Ishikawa (cell line): ENCODE measurements around the gene FKBP6.

Experiments
- CEBPB ChIP-seq: IDR thresholded peaks from 2 replicates; pipeline ENCODE4 v1.6.1; 2012
- CREB1 ChIP-seq: IDR thresholded peaks from 2 replicates; pipeline ENCODE4 v1.6.1; 2012; ENCODE audit warnings: low read depth
- EGR1 ChIP-seq: IDR thresholded peaks from 2 replicates; pipeline ENCODE4 v1.6.1; 2012
- EP300 ChIP-seq: IDR thresholded peaks from 2 replicates; pipeline ENCODE4 v1.6.1; 2012; ENCODE audit warnings: borderline replicate concordance
- FOXM1 ChIP-seq: IDR thresholded peaks from 2 replicates; pipeline ENCODE4 v1.6.1; 2012; ENCODE audit warnings: low read depth, borderline replicate concordance
- NFIC ChIP-seq: IDR thresholded peaks from 2 replicates; pipeline ENCODE4 v1.6.1; 2012
- RAD21 ChIP-seq: IDR thresholded peaks from 2 replicates; pipeline ENCODE4 v1.6.1; 2012; ENCODE audit warnings: low read depth
- TAF1 ChIP-seq: IDR thresholded peaks from 2 replicates; pipeline ENCODE4 v1.6.1; 2012; ENCODE audit warnings: low read depth, mild to moderate bottlenecking
- TCF12 ChIP-seq: IDR thresholded peaks from 2 replicates; pipeline ENCODE4 v1.6.1; 2012; ENCODE audit warnings: low read depth
- TEAD4 ChIP-seq: IDR thresholded peaks from 2 replicates; pipeline ENCODE4 v1.6.1; 2012
- YY1 ChIP-seq: IDR thresholded peaks from 2 replicates; pipeline ENCODE4 v1.6.1; 2012; ENCODE audit warnings: low read depth
- ZBTB7A ChIP-seq: IDR thresholded peaks from 2 replicates; pipeline ENCODE4 v1.6.1; 2012; ENCODE audit warnings: low read depth
- TF ChIP-seq, protein P1 (sequence below): IDR thresholded peaks from 2 replicates; pipeline ENCODE4 v1.6.1; 2012
- TF ChIP-seq, protein P2 (sequence below): IDR thresholded peaks from 2 replicates; pipeline ENCODE4 v1.6.1; 2012; ENCODE audit warnings: low read depth, mild to moderate bottlenecking
- TF ChIP-seq, protein P3 (sequence below): IDR thresholded peaks from 2 replicates; pipeline ENCODE4 v1.6.1; 2012

The FKBP6 gene

DNA sequence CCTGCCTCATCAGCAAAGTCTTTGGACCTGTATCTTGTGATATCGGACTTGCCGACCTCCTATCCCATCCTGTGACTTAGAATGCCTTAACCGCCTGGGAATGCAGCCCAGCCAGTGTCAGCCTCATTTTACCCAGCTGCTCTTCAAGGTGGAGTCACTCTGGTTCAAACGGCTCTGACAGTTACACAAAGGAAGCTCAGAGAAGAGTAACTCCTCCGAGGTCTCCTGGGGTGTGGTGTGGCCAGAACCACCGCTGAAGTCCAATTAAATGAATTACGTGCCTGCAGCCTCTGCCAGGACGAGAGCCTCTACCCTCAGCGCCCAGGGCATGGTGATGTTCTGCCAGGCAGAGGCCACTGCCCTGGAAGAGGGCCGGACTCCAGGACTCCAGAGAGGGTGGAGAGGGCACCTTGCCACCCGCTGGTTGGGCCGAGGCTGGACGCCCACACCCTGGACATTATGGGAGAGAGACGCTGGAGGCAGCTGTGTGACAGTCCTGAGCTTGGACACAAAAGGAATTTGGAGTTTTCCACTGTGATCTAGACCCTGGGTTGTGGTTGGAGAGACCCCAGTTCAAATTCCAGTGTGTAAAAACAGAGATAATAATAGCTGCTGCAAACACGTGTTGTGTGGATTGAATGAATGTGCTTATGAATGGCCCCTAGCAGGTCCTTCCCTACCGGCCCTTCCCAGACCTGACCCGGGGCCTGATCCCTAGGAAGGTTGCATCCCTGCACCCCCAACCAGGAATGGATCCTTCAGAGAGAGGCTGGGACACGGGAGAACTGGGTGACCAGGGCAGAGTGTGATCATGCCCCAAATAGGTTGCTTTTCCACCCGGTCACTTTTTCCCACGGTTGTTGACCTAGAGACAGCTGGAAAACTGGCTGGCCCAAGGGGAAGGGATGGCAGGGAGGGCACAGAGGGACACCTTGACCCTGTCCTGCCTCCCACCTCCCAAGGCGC lies 67.9 kb downstream of the FKBP6 start:
- TF ChIP-seq, protein P1, sequence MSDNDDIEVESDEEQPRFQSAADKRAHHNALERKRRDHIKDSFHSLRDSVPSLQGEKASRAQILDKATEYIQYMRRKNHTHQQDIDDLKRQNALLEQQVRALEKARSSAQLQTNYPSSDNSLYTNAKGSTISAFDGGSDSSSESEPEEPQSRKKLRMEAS = no peak
- TF ChIP-seq TCF12 (no peak), YY1 (no peak), TAF1 (no peak), RAD21 (no peak), FOXM1 (no peak), EGR1 (no peak)
- TF ChIP-seq, protein P2, sequence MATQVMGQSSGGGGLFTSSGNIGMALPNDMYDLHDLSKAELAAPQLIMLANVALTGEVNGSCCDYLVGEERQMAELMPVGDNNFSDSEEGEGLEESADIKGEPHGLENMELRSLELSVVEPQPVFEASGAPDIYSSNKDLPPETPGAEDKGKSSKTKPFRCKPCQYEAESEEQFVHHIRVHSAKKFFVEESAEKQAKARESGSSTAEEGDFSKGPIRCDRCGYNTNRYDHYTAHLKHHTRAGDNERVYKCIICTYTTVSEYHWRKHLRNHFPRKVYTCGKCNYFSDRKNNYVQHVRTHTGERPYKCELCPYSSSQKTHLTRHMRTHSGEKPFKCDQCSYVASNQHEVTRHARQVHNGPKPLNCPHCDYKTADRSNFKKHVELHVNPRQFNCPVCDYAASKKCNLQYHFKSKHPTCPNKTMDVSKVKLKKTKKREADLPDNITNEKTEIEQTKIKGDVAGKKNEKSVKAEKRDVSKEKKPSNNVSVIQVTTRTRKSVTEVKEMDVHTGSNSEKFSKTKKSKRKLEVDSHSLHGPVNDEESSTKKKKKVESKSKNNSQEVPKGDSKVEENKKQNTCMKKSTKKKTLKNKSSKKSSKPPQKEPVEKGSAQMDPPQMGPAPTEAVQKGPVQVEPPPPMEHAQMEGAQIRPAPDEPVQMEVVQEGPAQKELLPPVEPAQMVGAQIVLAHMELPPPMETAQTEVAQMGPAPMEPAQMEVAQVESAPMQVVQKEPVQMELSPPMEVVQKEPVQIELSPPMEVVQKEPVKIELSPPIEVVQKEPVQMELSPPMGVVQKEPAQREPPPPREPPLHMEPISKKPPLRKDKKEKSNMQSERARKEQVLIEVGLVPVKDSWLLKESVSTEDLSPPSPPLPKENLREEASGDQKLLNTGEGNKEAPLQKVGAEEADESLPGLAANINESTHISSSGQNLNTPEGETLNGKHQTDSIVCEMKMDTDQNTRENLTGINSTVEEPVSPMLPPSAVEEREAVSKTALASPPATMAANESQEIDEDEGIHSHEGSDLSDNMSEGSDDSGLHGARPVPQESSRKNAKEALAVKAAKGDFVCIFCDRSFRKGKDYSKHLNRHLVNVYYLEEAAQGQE = no peak

DNA sequence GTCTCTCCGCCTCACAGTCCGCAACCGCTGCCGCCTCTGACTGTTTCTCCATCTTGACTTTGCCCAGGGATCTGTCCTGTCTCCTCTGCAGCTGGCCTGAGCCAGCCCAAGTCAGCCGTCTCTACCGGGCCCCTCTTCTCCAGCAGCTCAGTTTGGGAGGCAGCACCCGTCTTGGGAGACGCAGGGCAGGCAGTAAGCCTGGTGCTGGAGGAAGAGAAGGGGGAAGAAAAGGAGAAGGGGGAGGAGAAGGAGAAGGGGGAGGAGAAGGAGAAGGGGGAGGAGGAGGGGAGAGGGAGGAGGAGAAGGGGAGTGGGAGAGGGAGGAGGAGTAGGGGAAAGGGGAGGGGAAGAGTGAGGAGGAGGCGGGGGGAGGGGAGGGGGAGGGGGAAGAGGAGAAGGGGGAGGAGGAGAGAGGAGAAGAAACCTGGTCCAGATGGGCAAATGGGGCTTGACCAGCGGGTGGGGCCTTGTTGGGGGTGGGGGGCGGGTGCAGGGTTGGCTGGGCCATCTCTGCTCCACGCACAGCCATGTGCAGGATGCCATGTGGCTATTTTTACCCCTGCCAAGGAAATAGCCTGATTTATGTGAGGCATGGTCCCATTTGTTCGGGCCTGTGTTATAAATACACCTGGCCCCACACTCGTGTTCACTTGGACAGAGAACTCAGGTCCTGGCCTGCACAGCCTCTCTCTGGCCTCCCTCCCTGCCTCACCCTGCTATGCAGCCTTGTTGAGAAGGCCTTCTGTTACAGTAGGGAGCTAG lies 69.7 kb downstream of the FKBP6 start:
- TF ChIP-seq TCF12 = no peak
- no peak for TF ChIP-seq ZBTB7A
- TF ChIP-seq FOXM1 = no peak
- TF ChIP-seq, protein P1 = no peak
- TF ChIP-seq YY1 = no peak
- TF ChIP-seq EGR1 = no peak
- TF ChIP-seq TEAD4 = no peak
- no peak for TF ChIP-seq RAD21
- no peak for TF ChIP-seq NFIC
- no peak for TF ChIP-seq TAF1
- TF ChIP-seq, protein P2 = no peak
- TF ChIP-seq, protein P3, sequence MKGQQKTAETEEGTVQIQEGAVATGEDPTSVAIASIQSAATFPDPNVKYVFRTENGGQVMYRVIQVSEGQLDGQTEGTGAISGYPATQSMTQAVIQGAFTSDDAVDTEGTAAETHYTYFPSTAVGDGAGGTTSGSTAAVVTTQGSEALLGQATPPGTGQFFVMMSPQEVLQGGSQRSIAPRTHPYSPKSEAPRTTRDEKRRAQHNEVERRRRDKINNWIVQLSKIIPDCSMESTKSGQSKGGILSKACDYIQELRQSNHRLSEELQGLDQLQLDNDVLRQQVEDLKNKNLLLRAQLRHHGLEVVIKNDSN = no peak
- no peak for TF ChIP-seq EP300
- no peak for TF ChIP-seq CEBPB
- TF ChIP-seq CREB1 = no peak
